Spleen (tissue), 7 donors: ENCODE results near the gene COBL.

ENCODE experiments used
- POLR2A ChIP-seq, 3 donors: fragments of 450-650 bp; IDR thresholded peaks; one replicate each; pipeline ENCODE4 v1.5.1; 2017; ENCODE audit warnings: antibody characterized with exemption in 3 of 3, mild to moderate bottlenecking in 1 of 3
- POLR2AphosphoS5 ChIP-seq, 3 donors: sonication (generic); formaldehyde crosslinking; IDR thresholded peaks; one replicate each; pipeline ENCODE4 v1.5.1; 2017; ENCODE audit warnings: antibody characterized with exemption in 3 of 3
- TF ChIP-seq, protein P1 (sequence below), 11 experiments: fragments of 200-600 bp in 7 of 11; fragments of 450-650 bp in 4 of 11; sonication (generic) in 4 of 11; IDR thresholded peaks in 8 of 11; conservative IDR thresholded peaks in 3 of 11; 1 replicate in 7 of 11; 2 replicates in 4 of 11; pipeline versions ENCODE4 v1.4.0 to v1.8.0; 2016 to 2021; ENCODE audit warnings: antibody characterized with exemption in 11 of 11, inconsistent platforms in 4 of 11, mild to moderate bottlenecking in 1 of 11
- donor health status: DM: no; HTN: no; CAD: no; lungs with moderate emphysema.
- donor health status: DM: no; HTN: no; CAD: no.
- donor health status: DM: no; HTN: no; CAD: no.

GRCh38 chr7:51352174-51353100 is 35.8 kb upstream of the COBL start:
- TF ChIP-seq POLR2A (IDR thresholded peaks at IDR 0.05) (no peak), POLR2AphosphoS5 (IDR thresholded peaks at IDR 0.05) (no peak)
- TF ChIP-seq, protein P1, sequence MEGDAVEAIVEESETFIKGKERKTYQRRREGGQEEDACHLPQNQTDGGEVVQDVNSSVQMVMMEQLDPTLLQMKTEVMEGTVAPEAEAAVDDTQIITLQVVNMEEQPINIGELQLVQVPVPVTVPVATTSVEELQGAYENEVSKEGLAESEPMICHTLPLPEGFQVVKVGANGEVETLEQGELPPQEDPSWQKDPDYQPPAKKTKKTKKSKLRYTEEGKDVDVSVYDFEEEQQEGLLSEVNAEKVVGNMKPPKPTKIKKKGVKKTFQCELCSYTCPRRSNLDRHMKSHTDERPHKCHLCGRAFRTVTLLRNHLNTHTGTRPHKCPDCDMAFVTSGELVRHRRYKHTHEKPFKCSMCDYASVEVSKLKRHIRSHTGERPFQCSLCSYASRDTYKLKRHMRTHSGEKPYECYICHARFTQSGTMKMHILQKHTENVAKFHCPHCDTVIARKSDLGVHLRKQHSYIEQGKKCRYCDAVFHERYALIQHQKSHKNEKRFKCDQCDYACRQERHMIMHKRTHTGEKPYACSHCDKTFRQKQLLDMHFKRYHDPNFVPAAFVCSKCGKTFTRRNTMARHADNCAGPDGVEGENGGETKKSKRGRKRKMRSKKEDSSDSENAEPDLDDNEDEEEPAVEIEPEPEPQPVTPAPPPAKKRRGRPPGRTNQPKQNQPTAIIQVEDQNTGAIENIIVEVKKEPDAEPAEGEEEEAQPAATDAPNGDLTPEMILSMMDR (IDR thresholded peaks at IDR 0.05 in 8 of 11, conservative IDR thresholded peaks at IDR 0.05 in 3 of 11) = no peak
